ENCODE measurements around the gene IQUB.

DNA sequence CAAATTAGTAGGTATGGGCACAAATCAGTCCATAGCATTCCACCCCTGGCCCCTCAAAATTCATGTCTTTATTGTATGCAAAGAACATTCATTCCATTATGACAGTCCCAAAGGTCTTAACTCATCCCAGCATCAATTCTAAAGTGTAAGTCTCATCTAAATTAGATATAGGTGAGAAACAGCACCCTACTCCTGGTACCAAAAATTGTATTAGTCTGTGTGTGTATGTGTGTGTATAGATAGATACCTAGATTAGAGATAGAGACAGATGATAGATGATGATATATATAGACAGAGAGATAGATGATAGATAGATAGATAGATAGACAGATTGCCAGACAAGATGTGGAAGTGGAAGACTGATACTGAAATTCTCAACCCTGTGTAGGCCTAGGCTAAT, 109.9 kb downstream of the IQUB start:
- TF ChIP-seq, protein P1, sequence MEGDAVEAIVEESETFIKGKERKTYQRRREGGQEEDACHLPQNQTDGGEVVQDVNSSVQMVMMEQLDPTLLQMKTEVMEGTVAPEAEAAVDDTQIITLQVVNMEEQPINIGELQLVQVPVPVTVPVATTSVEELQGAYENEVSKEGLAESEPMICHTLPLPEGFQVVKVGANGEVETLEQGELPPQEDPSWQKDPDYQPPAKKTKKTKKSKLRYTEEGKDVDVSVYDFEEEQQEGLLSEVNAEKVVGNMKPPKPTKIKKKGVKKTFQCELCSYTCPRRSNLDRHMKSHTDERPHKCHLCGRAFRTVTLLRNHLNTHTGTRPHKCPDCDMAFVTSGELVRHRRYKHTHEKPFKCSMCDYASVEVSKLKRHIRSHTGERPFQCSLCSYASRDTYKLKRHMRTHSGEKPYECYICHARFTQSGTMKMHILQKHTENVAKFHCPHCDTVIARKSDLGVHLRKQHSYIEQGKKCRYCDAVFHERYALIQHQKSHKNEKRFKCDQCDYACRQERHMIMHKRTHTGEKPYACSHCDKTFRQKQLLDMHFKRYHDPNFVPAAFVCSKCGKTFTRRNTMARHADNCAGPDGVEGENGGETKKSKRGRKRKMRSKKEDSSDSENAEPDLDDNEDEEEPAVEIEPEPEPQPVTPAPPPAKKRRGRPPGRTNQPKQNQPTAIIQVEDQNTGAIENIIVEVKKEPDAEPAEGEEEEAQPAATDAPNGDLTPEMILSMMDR (IDR thresholded peaks at IDR 0.05; ENCODE audit: low read depth, low read length, poor library complexity, severe bottlenecking): no peak
- no peak for TF ChIP-seq EZH2phosphoT487 (IDR thresholded peaks at IDR 0.05; ENCODE audit: borderline replicate concordance, low read length)

All from DOHH2 (cell line).